ENCODE measurements around the gene MICAL1.

MICAL1 gene

GRCh38 chr6:109428889-109429477, 26.6 kb downstream of the MICAL1 start:
- no peak for DNase-seq

GRCh38 chr6:109424946-109425345, 30.6 kb downstream of the MICAL1 start:
- no peak for DNase-seq

- DNase-seq: no peak
Measured at GRCh38 chr6:109421184-109421583, 34.4 kb downstream of the MICAL1 start.

- DNase-seq: no peak
Measured at GRCh38 chr6:109420751-109421150, 34.8 kb downstream of the MICAL1 start.

DNA sequence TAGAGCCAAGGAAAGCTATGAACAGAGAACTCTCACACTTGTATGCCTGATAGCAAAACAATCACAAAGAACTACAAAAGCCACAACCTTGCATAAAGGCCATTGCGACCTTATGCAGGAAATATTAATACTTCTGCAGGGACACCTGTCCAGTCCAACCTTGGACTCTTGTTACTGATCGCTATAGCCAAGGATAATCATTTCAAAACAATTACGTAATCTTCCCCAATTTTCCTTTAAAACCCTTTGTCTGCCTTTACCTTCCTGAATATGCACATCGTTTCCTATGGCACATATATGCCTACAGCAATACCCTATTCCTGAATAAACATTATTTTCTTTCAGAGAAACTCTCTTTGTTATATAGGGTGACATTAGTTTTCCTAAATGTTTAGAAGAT, 37.9 kb downstream of the MICAL1 start:
- DNase-seq: no peak

- no peak for DNase-seq
Measured at GRCh38 chr6:109411034-109411433, 44.5 kb downstream of the MICAL1 start.

DNA sequence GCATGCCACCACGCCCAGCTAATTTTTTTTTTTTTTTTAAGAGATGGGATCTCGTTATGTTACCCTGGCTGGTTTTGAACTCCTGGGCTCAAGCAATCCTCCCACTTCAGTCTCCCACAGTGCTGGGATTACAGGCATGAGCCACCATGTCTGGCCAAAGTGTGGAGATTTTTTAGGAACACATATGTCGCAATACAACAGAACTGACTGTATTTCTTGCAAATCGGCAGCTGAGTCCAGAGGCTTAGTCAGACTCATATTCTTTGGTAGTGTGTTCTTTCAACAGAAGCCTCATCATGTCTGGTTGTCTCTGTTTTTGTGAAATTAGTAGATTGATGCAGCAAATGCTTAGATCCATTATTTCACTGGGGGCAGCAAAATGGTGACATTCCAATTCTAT, 49.4 kb downstream of the MICAL1 start:
- DNase-seq: no peak

GRCh38 chr6:109397020-109397419, 58.6 kb downstream of the MICAL1 start:
- no peak for DNase-seq

- no peak for DNase-seq
Measured at GRCh38 chr6:109396046-109396718, 59.4 kb downstream of the MICAL1 start.

All from NCI-H1048 (cell line).